Measurements from ENCODE around the gene PROS1. TPM values are rescaled to one million over a fixed set of nuclear protein-coding genes. Genes with fewer than 3 reads are reported as not detected.

The PROS1 gene
- polyA plus RNA-seq, 2 of the 4 experiments (the other 2 are of a cell fraction): 13.8 to 28.0 TPM

- TF ChIP-seq FOSL2 (IDR thresholded peaks at IDR 0.05): no peak
- no peak for TF ChIP-seq FOSL2 (CRISPR knock-in tag; IDR thresholded peaks at IDR 0.05)
- TF ChIP-seq CEBPB (IDR thresholded peaks at IDR 0.05): no peak
- no peak for TF ChIP-seq ESRRA (IDR thresholded peaks at IDR 0.05; ENCODE audit: borderline replicate concordance, low read length)
- TF ChIP-seq ZSCAN20 (CRISPR knock-in tag; IDR thresholded peaks at IDR 0.05): no peak
- no peak for TF ChIP-seq HEYL (CRISPR knock-in tag; IDR thresholded peaks at IDR 0.05)
- TF ChIP-seq NR3C1 (IDR thresholded peaks at IDR 0.05): no peak
- no peak for TF ChIP-seq HOXB5 (CRISPR knock-in tag; IDR thresholded peaks at IDR 0.05)
- TF ChIP-seq TFCP2L1 (CRISPR knock-in tag; IDR thresholded peaks at IDR 0.05): no peak
- no peak for TF ChIP-seq RCOR1 (IDR thresholded peaks at IDR 0.05; ENCODE audit: low read depth, low read length)
- TF ChIP-seq BCL3 (IDR thresholded peaks at IDR 0.05): no peak
- TF ChIP-seq ZFP36 (IDR thresholded peaks at IDR 0.05; ENCODE audit: borderline replicate concordance, partially characterized antibody): no peak
- CTCF ChIA-PET: no interaction called here
- Histone ChIP-seq H3K4me1 (no peaks in the 10 kb centered on the region), H3K4me3 (no peak overlapping the region), H3K27ac (no peak overlapping the region), H3K4me2 (no peak overlapping the region), H3K9me3 (no peaks in the 10 kb centered on the region)
- FAIRE-seq (no peak), DNase-seq (ENCODE audit: low read depth in 1 of 2, low spot score in 1 of 2) (no peak), ATAC-seq (no peak)
- POLR2A ChIA-PET: no interaction called here
- WGBS (ENCODE audit: missing lambda C conversion rate): 95% methylated on average over 3 of the region's 3 CpGs
Measured at GRCh38 chr3:94011233-94011711, 37.6 kb upstream of the PROS1 start.

- WGBS (ENCODE audit: missing lambda C conversion rate): 95% methylated on average over 2 of the region's 2 CpGs
- Histone ChIP-seq H3K4me3 (no peak overlapping the region), H3K4me2 (no peak overlapping the region), H3K27ac (no peak overlapping the region), H3K9me3 (no peaks in the 10 kb centered on the region), H3K4me1 (no peaks in the 10 kb centered on the region)
- POLR2A ChIA-PET: no interaction called here
- TF ChIP-seq ZNF302 (CRISPR knock-in tag; IDR thresholded peaks at IDR 0.05) (no peak), POLR2A (IDR thresholded peaks at IDR 0.05; ENCODE audit: low read length) (no peak)
- CTCF ChIA-PET: interaction anchor here (1.0 kb wide), 1 partner anchor 10 kb away, joined by 3 read pairs; no protein-coding TSS in a partner anchor
- DNase-seq (ENCODE audit: low read depth in 1 of 2, low spot score in 1 of 2) (no peak), FAIRE-seq (no peak), ATAC-seq (no peak)
Measured at GRCh38 chr3:94009608-94010007, 35.9 kb upstream of the PROS1 start.

GRCh38 chr3:94008253-94008652, 34.6 kb upstream of the PROS1 start:
- ATAC-seq: no peak
- WGBS (ENCODE audit: missing lambda C conversion rate): 96% methylated on average over 2 of the region's 2 CpGs
- Histone ChIP-seq H3K4me2 (no peak overlapping the region), H3K27ac (no peak overlapping the region), H3K4me1 (no peaks in the 10 kb centered on the region), H3K4me3 (no peak overlapping the region), H3K9me3 (no peaks in the 10 kb centered on the region)
- ChIA-PET CTCF (no interaction called here), POLR2A (no interaction called here)
- no peak for FAIRE-seq
- no peak for DNase-seq (ENCODE audit: low read depth in 1 of 2, low spot score in 1 of 2)
- TF ChIP-seq FOXS1 (CRISPR knock-in tag; IDR thresholded peaks at IDR 0.05) (no peak), HMGXB4 (CRISPR knock-in tag; IDR thresholded peaks at IDR 0.05; ENCODE audit: borderline replicate concordance) (no peak), JUNB (IDR thresholded peaks at IDR 0.05) (no peak), CBX8 (IDR thresholded peaks at IDR 0.05) (no peak), EHF (CRISPR knock-in tag; IDR thresholded peaks at IDR 0.05) (no peak), POLR2AphosphoS2 (conservative IDR thresholded peaks at IDR 0.05; ENCODE audit: low read length) (no peak), PHF8 (IDR thresholded peaks at IDR 0.05; ENCODE audit: borderline replicate concordance, low read depth) (no peak), SREBF2 (IDR thresholded peaks at IDR 0.05) (no peak), CEBPB (IDR thresholded peaks at IDR 0.05) (no peak), HOXA7 (CRISPR knock-in tag; IDR thresholded peaks at IDR 0.05) (no peak), HDAC2 (IDR thresholded peaks at IDR 0.05) (no peak), BHLHE40 (IDR thresholded peaks at IDR 0.05; ENCODE audit: low read depth, low read length) (no peak), KDM5A (IDR thresholded peaks at IDR 0.05) (no peak), PBX3 (IDR thresholded peaks at IDR 0.05) (no peak), CHD2 (IDR thresholded peaks at IDR 0.05; ENCODE audit: low read length, partially characterized antibody) (no peak), ZNF302 (CRISPR knock-in tag; IDR thresholded peaks at IDR 0.05) (no peak), RFX5 (IDR thresholded peaks at IDR 0.05) (no peak)
